D721Med (cell line): ENCODE data around the gene USP49.

Experiments
- DNase-seq: peaks from one replicate; pipeline ENCODE4 v3.0.0; 2011; ENCODE audit warnings: low spot score; ENCODE audit not compliant: insufficient read length
- FAIRE-seq: peaks from 2 replicates; lab custom pipeline; 2011; peaks lifted over from hg19 to GRCh38; lab: Jason Lieb, UNC
- TF ChIP-seq, protein P1 (sequence below): IDR thresholded peaks from 2 replicates; pipeline ENCODE4 v1.5.1; 2012; ENCODE audit warnings: mild to moderate bottlenecking, control low read depth; ENCODE audit not compliant: insufficient read depth; ENCODE audit errors: missing control alignments

USP49 gene

DNA sequence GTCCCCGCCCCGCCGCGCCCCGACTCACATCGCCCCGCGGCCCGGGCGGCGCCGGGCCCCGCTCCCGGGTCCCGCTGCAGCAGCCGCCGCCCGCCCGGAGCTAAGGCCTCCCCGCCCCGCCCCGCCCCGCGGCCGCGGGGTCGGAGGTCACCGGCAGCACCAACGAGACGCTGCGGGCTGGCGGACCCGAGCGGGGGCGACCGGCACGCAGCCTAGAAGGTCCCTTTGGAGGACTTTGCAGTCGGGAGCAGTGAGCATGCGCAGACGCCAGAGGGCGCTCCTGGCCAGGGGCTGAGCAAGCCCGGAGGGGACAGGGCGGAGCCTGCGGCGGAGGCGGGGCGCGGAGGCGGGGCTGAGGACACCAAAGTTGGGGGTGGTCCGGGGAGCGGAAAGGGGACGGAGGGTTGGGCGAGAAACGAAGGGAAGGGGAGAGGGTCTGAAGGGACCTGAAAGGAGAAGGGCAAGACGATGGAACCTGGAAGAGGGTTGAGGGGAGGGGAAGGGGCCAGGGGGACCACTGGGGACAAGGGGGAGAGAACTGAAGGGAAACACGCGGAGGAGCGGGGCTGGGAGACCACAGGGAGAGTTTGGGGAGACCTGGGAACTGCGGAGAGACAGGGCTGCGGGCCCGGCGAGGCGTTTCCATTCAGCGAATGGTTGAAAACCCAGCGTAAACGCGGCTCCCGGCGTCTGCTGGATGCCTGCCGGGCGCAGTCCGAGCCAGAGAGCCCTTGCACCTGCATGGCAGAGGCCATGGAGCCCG, 115.2 kb downstream of the USP49 start, which contains the start of gene FRS3:
Gene FRS3, minus strand, starts transcription at position 113 of the 763 bp plus-strand sequence. CDS start 2,913 bp downstream, outside the sequence.
- FAIRE-seq = no peak
- TF ChIP-seq, protein P1, sequence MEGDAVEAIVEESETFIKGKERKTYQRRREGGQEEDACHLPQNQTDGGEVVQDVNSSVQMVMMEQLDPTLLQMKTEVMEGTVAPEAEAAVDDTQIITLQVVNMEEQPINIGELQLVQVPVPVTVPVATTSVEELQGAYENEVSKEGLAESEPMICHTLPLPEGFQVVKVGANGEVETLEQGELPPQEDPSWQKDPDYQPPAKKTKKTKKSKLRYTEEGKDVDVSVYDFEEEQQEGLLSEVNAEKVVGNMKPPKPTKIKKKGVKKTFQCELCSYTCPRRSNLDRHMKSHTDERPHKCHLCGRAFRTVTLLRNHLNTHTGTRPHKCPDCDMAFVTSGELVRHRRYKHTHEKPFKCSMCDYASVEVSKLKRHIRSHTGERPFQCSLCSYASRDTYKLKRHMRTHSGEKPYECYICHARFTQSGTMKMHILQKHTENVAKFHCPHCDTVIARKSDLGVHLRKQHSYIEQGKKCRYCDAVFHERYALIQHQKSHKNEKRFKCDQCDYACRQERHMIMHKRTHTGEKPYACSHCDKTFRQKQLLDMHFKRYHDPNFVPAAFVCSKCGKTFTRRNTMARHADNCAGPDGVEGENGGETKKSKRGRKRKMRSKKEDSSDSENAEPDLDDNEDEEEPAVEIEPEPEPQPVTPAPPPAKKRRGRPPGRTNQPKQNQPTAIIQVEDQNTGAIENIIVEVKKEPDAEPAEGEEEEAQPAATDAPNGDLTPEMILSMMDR = peak; percentile 97
- peak; percentile 96 for DNase-seq

DNA sequence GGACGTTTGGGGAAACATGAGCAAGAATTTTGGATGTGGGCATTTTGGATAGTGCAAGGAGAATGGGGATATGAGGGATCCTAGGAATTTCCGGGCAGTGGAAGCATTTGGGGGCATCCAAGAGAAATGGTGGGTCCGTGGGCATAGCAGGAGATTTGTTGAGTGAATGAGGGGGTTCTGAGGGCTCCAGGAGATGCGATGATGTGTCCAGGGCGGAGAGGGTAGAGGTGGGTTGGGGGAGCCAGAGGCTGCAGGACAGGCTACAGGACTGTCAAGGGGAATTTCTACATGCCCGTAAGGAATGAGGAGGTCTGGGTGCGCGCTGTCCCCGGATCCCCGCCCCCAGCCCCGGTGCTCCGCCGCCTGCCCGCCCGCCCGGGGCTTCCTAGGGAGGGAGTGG, 115.8 kb downstream of the USP49 start:
- DNase-seq (no peak), FAIRE-seq (no peak)
- TF ChIP-seq, protein P1 = no peak

DNA sequence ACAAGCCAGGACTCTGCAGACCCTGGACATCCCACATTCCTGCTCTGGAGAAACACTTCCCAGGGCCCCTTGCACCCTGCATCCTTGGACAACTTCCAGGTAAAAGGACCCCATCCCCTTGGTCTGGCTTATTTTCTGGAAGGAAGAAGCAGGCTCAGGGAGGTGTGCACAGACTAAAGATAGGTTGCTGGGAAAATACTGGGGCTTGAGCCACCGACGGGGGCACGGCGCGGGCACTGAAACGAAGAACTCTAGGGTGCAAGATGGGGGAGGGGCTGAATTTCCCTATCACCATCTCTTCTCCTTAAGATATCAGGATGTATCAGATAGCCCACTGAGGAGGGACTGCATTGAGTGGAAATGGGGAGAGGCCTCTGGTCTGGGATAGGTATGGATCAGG, 116.3 kb downstream of the USP49 start:
- TF ChIP-seq, protein P1 = no peak
- FAIRE-seq (no peak), DNase-seq (no peak)

GRCh38 chr6:41777551-41778285, 117.5 kb downstream of the USP49 start:
- FAIRE-seq = no peak
- no peak for DNase-seq
- TF ChIP-seq, protein P1 = no peak

- DNase-seq (no peak), FAIRE-seq (no peak)
- TF ChIP-seq, protein P1 = no peak
Observed at GRCh38 chr6:41775293-41775882, 119.8 kb downstream of the USP49 start.

DNA sequence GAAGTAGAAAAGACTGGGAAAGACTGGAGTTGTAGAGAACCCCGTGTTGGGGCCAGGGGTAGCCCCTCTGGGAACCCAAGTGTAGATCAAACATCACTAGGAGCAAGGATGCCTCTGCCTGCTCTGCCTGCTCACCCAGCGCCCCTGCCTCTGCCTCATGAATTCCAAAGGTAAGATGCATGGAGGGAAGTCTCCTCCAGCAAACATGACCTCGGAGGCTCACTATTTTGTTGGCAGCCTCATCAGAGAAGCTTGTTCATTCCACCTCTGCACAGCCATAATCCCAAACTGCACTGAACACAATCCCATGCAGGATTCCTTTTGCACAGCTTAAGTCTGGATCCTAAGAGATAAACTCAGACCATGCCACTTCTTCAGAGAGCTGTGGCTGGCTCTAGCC, 120.3 kb downstream of the USP49 start:
- TF ChIP-seq, protein P1 = no peak
- FAIRE-seq (no peak), DNase-seq (no peak)
